HTR-8/SVneo (cell line): Measurements from ENCODE around the gene TNFAIP8L1.

ENCODE experiments used
- DNase-seq: peaks from one replicate; pipeline ENCODE4 v3.0.0; 2011; ENCODE audit warnings: low spot score, mixed read lengths; ENCODE audit not compliant: insufficient read length
- FAIRE-seq: peaks from 2 replicates; lab custom pipeline; 2011; peaks lifted over from hg19 to GRCh38; lab: Jason Lieb, UNC

TNFAIP8L1 gene

GRCh38 chr19:4695224-4695731, 56.0 kb downstream of the TNFAIP8L1 start:
- no peak for DNase-seq
- FAIRE-seq, result no peak

DNA sequence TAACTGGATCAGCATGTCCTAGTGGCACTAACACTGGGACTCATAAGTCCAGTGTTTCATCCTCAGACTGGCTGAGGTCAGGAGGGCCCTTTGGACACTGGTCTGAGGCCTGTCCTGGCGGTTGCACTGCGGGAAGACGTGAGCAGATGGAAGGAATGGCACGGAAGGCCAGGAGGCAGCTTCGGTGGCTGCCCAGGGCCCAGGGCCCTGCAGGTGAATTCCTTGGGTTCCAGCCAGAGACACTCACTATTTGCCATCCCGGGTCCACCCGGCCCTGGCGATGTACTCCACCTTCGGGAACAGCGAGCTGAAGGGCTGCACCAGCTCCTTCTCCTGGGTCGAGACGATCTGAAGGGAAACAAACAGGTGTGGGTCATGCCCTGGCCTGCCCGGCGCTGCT, 58.0 kb downstream of the TNFAIP8L1 start:
- DNase-seq (no peak), FAIRE-seq (no peak)

DNA sequence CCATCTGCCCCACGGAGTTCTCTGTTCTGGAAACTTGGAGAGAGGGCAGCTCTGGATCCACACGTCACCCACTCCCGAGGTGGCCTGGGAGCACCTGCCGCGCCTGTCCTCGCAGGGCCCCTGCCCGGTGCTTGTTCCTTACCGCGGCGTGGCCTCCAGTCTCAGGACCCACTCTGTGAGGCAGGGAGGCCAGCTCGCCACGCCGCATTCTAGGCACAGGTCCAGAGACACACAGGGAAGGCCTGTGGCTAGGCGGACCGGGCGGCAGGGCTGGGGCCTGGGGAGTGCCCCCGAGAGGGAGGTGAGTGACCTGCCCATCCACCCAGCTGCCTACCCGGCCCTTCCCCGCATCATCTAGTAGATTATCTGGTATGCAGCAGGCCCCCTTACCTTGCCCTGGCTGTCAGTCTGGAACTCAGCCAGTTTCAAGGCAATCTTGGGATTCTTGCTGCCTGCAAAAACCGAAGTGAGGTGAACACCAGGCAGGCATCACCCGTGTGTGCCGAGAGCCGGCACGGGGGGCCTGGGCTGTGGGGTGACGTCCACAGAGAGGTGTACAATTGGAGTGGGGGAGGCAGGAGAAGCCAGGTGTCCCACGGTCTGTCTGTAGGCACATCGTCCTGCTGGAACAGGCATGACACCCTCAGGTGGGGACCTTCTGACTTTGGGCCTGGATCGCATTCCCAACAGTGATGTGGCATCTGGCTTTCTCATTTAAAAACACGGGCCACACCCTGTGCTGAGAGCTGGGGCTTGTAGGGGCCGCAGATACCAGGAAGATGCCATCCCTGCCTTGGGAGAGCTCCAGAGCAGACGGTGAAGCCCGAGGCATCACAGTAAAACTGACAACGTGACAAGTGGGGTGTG, 60.7 kb downstream of the TNFAIP8L1 start:
- DNase-seq, result no peak
- no peak for FAIRE-seq

- FAIRE-seq (no peak), DNase-seq (no peak)
Measured at GRCh38 chr19:4700693-4700970, 61.3 kb downstream of the TNFAIP8L1 start.

- DNase-seq, result no peak
- FAIRE-seq, result no peak
Measured at GRCh38 chr19:4701557-4701956, 62.2 kb downstream of the TNFAIP8L1 start.

DNA sequence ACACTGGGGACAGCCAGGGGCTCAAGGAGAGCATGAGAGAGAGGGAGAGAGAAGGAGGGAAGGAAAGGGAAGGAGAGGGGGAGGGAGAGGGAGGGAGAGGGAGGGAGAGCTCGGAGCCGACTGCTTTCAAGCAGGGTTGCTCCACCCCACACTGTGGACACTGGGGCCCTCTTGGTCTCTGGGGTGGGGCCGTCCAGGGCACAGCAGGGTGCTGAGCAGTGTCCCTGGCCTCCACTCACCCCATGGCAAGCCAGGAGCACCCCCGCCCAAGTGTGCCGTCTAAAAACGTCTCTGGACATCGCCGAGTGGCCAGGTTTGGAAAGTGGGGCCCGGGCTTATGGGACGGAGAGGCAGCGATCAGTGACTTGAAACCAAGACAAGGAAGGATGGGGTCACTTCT, 63.4 kb downstream of the TNFAIP8L1 start:
- FAIRE-seq (no peak), DNase-seq (no peak)

- DNase-seq (no peak), FAIRE-seq (no peak)
Measured at GRCh38 chr19:4703671-4704316, 64.5 kb downstream of the TNFAIP8L1 start.

- DNase-seq (no peak), FAIRE-seq (no peak)
Measured at GRCh38 chr19:4704317-4704673, 65.0 kb downstream of the TNFAIP8L1 start.
